ENCODE results near the gene EIF3F. TPM values are rescaled to one million over a fixed set of nuclear protein-coding genes. Genes with fewer than 3 reads are reported as not detected.

EIF3F gene
- total and polyA plus RNA-seq, 2 of the 13 experiments (the other 11 are each of a cell fraction or from before 2014, with no cell fraction given), result 109 to 191 TPM

DNA sequence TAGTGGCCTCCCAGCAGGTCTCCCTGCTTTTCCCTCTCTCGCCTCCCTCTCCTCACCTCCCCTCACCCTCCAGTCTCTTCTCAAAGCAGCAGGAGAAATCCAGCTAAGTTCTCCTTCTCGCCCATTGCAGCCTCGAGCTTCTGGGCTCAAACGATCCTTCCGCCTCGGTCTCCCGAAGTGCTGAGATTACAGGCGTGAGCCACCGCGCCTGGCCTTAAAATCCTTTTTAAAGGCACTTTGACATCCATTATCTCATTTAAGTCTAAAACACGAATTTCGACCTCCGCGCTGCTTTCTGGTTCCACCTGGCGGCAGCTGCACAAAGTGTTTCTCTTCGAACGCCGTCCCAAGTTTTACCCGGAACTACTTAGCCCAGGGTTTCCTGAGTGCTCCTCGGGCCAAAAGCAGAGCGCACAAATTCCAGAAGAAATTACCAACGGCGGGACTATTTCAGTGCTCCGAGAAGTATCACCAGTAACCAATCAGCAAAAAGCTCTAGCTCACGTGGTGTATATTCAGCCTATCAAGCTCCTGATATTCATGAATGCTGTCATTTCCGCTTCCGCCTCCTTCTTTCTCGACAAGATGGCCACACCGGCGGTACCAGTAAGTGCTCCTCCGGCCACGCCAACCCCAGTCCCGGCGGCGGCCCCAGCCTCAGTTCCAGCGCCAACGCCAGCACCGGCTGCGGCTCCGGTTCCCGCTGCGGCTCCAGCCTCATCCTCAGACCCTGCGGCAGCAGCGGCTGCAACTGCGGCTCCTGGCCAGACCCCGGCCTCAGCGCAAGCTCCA lies at the start of gene EIF3F (continued):
- TF ChIP-seq ZNF3 (CRISPR knock-in tag; IDR thresholded peaks at IDR 0.05), result peak; percentile 80
- TF ChIP-seq, protein P1, sequence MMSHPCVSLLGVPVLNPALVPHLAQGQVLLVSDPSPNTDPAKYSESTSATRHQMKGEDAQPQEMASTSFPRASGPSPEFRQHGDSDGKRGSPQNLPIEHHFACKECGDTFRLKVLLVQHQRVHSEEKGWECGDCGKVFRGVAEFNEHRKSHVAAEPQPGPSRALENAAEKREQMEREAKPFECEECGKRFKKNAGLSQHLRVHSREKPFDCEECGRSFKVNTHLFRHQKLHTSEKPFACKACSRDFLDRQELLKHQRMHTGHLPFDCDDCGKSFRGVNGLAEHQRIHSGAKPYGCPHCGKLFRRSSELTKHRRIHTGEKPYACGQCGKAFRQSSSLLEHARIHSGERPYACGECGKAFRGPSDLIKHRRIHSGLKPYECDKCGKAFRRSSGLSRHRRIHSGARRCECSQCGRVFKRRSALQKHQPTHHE (CRISPR knock-in tag; IDR thresholded peaks at IDR 0.05; ENCODE audit: borderline replicate concordance), result peak; percentile 39; the same call in 1 of the 2 replicates
- TF ChIP-seq, protein P2, sequence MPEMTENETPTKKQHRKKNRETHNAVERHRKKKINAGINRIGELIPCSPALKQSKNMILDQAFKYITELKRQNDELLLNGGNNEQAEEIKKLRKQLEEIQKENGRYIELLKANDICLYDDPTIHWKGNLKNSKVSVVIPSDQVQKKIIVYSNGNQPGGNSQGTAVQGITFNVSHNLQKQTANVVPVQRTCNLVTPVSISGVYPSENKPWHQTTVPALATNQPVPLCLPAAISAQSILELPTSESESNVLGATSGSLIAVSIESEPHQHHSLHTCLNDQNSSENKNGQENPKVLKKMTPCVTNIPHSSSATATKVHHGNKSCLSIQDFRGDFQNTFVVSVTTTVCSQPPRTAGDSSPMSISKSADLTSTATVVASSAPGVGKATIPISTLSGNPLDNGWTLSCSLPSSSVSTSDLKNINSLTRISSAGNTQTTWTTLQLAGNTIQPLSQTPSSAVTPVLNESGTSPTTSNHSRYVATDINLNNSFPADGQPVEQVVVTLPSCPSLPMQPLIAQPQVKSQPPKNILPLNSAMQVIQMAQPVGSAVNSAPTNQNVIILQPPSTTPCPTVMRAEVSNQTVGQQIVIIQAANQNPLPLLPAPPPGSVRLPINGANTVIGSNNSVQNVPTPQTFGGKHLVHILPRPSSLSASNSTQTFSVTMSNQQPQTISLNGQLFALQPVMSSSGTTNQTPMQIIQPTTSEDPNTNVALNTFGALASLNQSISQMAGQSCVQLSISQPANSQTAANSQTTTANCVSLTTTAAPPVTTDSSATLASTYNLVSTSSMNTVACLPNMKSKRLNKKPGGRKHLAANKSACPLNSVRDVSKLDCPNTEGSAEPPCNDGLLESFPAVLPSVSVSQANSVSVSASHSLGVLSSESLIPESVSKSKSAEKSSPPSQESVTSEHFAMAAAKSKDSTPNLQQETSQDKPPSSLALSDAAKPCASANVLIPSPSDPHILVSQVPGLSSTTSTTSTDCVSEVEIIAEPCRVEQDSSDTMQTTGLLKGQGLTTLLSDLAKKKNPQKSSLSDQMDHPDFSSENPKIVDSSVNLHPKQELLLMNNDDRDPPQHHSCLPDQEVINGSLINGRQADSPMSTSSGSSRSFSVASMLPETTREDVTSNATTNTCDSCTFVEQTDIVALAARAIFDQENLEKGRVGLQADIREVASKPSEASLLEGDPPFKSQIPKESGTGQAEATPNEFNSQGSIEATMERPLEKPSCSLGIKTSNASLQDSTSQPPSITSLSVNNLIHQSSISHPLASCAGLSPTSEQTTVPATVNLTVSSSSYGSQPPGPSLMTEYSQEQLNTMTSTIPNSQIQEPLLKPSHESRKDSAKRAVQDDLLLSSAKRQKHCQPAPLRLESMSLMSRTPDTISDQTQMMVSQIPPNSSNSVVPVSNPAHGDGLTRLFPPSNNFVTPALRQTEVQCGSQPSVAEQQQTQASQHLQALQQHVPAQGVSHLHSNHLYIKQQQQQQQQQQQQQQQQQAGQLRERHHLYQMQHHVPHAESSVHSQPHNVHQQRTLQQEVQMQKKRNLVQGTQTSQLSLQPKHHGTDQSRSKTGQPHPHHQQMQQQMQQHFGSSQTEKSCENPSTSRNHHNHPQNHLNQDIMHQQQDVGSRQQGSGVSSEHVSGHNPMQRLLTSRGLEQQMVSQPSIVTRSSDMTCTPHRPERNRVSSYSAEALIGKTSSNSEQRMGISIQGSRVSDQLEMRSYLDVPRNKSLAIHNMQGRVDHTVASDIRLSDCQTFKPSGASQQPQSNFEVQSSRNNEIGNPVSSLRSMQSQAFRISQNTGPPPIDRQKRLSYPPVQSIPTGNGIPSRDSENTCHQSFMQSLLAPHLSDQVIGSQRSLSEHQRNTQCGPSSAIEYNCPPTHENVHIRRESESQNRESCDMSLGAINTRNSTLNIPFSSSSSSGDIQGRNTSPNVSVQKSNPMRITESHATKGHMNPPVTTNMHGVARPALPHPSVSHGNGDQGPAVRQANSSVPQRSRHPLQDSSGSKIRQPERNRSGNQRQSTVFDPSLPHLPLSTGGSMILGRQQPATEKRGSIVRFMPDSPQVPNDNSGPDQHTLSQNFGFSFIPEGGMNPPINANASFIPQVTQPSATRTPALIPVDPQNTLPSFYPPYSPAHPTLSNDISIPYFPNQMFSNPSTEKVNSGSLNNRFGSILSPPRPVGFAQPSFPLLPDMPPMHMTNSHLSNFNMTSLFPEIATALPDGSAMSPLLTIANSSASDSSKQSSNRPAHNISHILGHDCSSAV (CRISPR knock-in tag; IDR thresholded peaks at IDR 0.05; ENCODE audit: borderline replicate concordance), result no peak
- TF ChIP-seq ZNF879 (CRISPR knock-in tag; IDR thresholded peaks at IDR 0.05), result 0 out of 2 replicates have a peak, but pooled peaks have one; percentile 48
- TF ChIP-seq, protein P3, sequence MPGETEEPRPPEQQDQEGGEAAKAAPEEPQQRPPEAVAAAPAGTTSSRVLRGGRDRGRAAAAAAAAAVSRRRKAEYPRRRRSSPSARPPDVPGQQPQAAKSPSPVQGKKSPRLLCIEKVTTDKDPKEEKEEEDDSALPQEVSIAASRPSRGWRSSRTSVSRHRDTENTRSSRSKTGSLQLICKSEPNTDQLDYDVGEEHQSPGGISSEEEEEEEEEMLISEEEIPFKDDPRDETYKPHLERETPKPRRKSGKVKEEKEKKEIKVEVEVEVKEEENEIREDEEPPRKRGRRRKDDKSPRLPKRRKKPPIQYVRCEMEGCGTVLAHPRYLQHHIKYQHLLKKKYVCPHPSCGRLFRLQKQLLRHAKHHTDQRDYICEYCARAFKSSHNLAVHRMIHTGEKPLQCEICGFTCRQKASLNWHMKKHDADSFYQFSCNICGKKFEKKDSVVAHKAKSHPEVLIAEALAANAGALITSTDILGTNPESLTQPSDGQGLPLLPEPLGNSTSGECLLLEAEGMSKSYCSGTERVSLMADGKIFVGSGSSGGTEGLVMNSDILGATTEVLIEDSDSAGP (CRISPR knock-in tag; IDR thresholded peaks at IDR 0.05; ENCODE audit: borderline replicate concordance), result peak; percentile 74; the same call in 1 of the 2 replicates
- peak; percentile 91 for TF ChIP-seq NFYB (CRISPR knock-in tag; IDR thresholded peaks at IDR 0.05)
- 0 out of 2 replicates have a peak, but pooled peaks have one; percentile 52 for TF ChIP-seq SRF (IDR thresholded peaks at IDR 0.05; ENCODE audit: low read depth, low read length)
- TF ChIP-seq, protein P4, sequence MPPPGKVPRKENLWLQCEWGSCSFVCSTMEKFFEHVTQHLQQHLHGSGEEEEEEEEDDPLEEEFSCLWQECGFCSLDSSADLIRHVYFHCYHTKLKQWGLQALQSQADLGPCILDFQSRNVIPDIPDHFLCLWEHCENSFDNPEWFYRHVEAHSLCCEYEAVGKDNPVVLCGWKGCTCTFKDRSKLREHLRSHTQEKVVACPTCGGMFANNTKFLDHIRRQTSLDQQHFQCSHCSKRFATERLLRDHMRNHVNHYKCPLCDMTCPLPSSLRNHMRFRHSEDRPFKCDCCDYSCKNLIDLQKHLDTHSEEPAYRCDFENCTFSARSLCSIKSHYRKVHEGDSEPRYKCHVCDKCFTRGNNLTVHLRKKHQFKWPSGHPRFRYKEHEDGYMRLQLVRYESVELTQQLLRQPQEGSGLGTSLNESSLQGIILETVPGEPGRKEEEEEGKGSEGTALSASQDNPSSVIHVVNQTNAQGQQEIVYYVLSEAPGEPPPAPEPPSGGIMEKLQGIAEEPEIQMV (CRISPR knock-in tag; IDR thresholded peaks at IDR 0.05; ENCODE audit: low read depth), result peak; percentile 79; the same call in 1 of the 2 replicates
- peak; percentile 97 for TF ChIP-seq ASH2L (IDR thresholded peaks at IDR 0.05; ENCODE audit: insufficient read length, low read depth, low read length)
- no peak for TF ChIP-seq ZNF260 (CRISPR knock-in tag; IDR thresholded peaks at IDR 0.05; ENCODE audit: borderline replicate concordance, low read depth)
- TF ChIP-seq SCMH1 (CRISPR knock-in tag; IDR thresholded peaks at IDR 0.05; ENCODE audit: borderline replicate concordance), result no peak
- TF ChIP-seq TAF1 (CRISPR knock-in tag; IDR thresholded peaks at IDR 0.05), result peak; percentile 80
- TF ChIP-seq, protein P5, sequence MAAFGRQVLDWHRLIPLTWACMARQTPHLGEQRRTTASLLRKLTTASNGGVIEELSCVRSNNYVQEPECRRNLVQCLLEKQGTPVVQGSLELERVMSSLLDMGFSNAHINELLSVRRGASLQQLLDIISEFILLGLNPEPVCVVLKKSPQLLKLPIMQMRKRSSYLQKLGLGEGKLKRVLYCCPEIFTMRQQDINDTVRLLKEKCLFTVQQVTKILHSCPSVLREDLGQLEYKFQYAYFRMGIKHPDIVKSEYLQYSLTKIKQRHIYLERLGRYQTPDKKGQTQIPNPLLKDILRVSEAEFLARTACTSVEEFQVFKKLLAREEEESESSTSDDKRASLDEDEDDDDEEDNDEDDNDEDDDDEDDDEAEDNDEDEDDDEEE (CRISPR knock-in tag; IDR thresholded peaks at IDR 0.05), result no peak
- peak; percentile 61; the same call in 1 of the 2 replicates for TF ChIP-seq PITX1 (CRISPR knock-in tag; IDR thresholded peaks at IDR 0.05)

All from HepG2 (cell line).